Fibroblast of villous mesenchyme (primary cell): ENCODE results near the gene ANXA1. TPM values are rescaled to one million over a fixed set of nuclear protein-coding genes. Genes with fewer than 3 reads are reported as not detected.

Experiments
- DNase-seq: peaks from one replicate; pipeline ENCODE4 v3.0.0-alpha.2; 2010; ENCODE audit warnings: low read depth
- H3K4me3 ChIP-seq: 2 replicates; pipeline ENCODE4 v1.5.1; 2011; ENCODE audit warnings: low read depth, mild to moderate bottlenecking, low read length
- CTCF ChIP-seq: IDR thresholded peaks from 2 replicates; pipeline ENCODE4 v1.5.1; 2012; ENCODE audit warnings: low read depth, mild to moderate bottlenecking, low read length; ENCODE audit not compliant: insufficient read depth
- total RNA-seq: library from RNA; depleted of rRNA; stranded (reverse); fragments of >200 nt; gene quantifications from 2 replicates; pipeline ENCODE4 v1.2.3, GENCODE V29; 2012

Gene ANXA1
- total RNA-seq, 1 donor = 798 TPM

- TF ChIP-seq CTCF = peak; percentile 52
- DNase-seq = peak; percentile 40
- no peak overlapping the region for H3K4me3 ChIP-seq
These were observed 49.2 kb downstream of the ANXA1 start for GRCh38 chr9:73200694-73201452.

- no peak for DNase-seq
- no peak overlapping the region for H3K4me3 ChIP-seq
- no peak for TF ChIP-seq CTCF
These were observed 51.3 kb downstream of the ANXA1 start for GRCh38 chr9:73202980-73203379.

GRCh38 chr9:73204936-73205335, 53.3 kb downstream of the ANXA1 start:
- no peak for TF ChIP-seq CTCF
- H3K4me3 ChIP-seq = no peak overlapping the region
- no peak for DNase-seq

GRCh38 chr9:73206851-73207250, 55.2 kb downstream of the ANXA1 start:
- no peak overlapping the region for H3K4me3 ChIP-seq
- no peak for TF ChIP-seq CTCF
- DNase-seq = no peak

- TF ChIP-seq CTCF = no peak
- H3K4me3 ChIP-seq = no peak overlapping the region
- no peak for DNase-seq
These were observed 59.4 kb downstream of the ANXA1 start for GRCh38 chr9:73210886-73211666.

GRCh38 chr9:73213300-73213699, 61.6 kb downstream of the ANXA1 start:
- H3K4me3 ChIP-seq = no peak overlapping the region
- no peak for TF ChIP-seq CTCF
- DNase-seq = no peak

GRCh38 chr9:73215249-73215648, 63.6 kb downstream of the ANXA1 start:
- DNase-seq = no peak
- H3K4me3 ChIP-seq = no peak overlapping the region
- no peak for TF ChIP-seq CTCF
